ENCODE results near the gene CLEC16A. TPM values are rescaled to one million over a fixed set of nuclear protein-coding genes. Genes with fewer than 3 reads are reported as not detected.

The CLEC16A gene
- total RNA-seq, 4 donors from 2014 or later: 20.3 to 25.7 (median 25.1) TPM

DNA sequence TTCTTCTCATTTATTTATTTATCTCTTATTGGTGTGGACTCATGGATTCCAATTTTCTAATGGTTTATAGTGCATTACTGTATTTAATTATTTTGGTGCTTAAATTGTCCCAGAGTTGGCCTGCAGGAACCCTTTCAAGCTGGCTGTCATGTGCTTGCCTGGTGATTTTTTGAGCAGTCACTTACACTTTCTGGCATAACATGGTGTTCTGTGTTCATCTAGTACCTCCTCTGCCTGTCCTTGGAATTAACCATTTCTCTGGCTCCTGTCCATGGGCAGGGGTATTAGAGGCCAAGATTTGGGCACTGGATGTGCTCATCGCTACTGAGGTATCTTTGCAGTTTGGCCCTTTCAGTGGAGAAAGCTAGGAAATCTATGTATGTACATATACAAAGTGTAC lies 67.0 kb downstream of the CLEC16A start:
- intact Hi-C loops (cut with DNase I): no loop called here
- DNase-seq: no peak
- Histone ChIP-seq H3K4me1 (peaks cover 0 to 32% (median 0%) of the 10 kb centered on the region in 3 donors), H3K4me3 (no peak overlapping the region), H3K9me3 (no peaks in the 10 kb centered on the region), H3K36me3 (peaks cover 0 to 33% (median 0%) of the 10 kb centered on the region in 3 donors), H3K27ac (peak overlapping the region in 3 of 4 donors; percentile 46 to 77 (median 62)), H3K27me3 (no peaks in the 10 kb centered on the region)
- 100% methylated on average over 1 of the region's 1 CpG for WGBS, 2 donors
- TF ChIP-seq, protein P1, sequence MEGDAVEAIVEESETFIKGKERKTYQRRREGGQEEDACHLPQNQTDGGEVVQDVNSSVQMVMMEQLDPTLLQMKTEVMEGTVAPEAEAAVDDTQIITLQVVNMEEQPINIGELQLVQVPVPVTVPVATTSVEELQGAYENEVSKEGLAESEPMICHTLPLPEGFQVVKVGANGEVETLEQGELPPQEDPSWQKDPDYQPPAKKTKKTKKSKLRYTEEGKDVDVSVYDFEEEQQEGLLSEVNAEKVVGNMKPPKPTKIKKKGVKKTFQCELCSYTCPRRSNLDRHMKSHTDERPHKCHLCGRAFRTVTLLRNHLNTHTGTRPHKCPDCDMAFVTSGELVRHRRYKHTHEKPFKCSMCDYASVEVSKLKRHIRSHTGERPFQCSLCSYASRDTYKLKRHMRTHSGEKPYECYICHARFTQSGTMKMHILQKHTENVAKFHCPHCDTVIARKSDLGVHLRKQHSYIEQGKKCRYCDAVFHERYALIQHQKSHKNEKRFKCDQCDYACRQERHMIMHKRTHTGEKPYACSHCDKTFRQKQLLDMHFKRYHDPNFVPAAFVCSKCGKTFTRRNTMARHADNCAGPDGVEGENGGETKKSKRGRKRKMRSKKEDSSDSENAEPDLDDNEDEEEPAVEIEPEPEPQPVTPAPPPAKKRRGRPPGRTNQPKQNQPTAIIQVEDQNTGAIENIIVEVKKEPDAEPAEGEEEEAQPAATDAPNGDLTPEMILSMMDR (IDR thresholded peaks at IDR 0.05): no peak
- TF ChIP-seq POLR2A (IDR thresholded peaks at IDR 0.05): no peak

DNA sequence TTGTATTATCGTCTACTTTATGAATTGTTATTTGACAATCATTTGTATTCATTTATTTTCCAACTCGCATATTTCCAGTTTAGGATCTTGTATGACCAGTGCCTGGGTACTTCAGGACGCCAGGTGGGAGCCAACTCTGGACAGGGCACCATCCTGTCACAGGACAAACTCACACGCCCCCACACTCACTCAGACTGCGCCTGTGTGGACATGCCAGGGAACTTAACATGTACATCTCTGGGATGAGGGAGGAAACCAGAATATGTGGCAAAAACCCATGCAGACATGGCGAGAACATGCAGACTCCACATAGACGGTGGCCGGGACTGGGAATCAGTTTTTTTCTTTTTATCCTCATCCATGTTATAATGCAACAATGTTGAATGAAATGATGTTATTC lies 68.5 kb downstream of the CLEC16A start:
- no peak for TF ChIP-seq POLR2A (IDR thresholded peaks at IDR 0.05)
- TF ChIP-seq, protein P1 (IDR thresholded peaks at IDR 0.05): no peak
- Histone ChIP-seq H3K36me3 (peaks cover 0 to 22% (median 0%) of the 10 kb centered on the region in 3 donors), H3K4me3 (no peak overlapping the region), H3K9me3 (no peaks in the 10 kb centered on the region), H3K27ac (no peak overlapping the region), H3K27me3 (no peaks in the 10 kb centered on the region), H3K4me1 (peaks cover 8 to 41% (median 9%) of the 10 kb centered on the region in 3 donors)
- intact Hi-C loops (cut with DNase I): no loop called here
- 74 to 80% methylated on average over 7 to 8 of the region's 8 CpGs for WGBS, 2 donors
- no peak for DNase-seq

DNA sequence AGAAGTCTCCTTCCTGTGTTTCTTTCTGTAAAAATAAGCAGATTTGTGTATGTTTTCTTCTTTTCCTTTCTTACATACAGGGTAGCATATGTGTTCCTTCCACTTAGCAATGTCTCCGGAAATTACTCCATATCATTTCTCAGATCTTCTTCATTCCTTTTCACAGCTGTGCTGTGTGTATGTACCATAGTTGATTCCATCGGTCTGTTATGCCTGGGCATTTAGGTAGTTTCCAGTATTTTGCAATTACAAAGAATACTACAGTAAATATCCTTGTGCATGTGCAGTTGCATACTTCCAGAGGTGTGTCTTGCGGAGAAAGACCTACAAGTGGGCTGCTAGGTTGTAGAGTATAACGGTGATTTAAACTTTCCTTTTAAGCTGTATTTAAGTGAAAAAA lies 69.8 kb downstream of the CLEC16A start:
- intact Hi-C loops (cut with DNase I): no loop called here
- no peak overlapping the region for H3K27ac ChIP-seq
- no peaks in the 10 kb centered on the region for H3K27me3 ChIP-seq
- H3K4me3 ChIP-seq: no peak overlapping the region
- no peaks in the 10 kb centered on the region for H3K9me3 ChIP-seq
- TF ChIP-seq POLR2A (IDR thresholded peaks at IDR 0.05): no peak
- TF ChIP-seq, protein P1 (IDR thresholded peaks at IDR 0.05): no peak
- H3K36me3 ChIP-seq: peaks cover 0 to 22% (median 0%) of the 10 kb centered on the region in 3 donors
- H3K4me1 ChIP-seq: peaks cover 8 to 38% (median 9%) of the 10 kb centered on the region in 3 donors
- DNase-seq: no peak
- WGBS, 2 donors: 76 to 77% methylated on average over 4 of the region's 4 CpGs

DNA sequence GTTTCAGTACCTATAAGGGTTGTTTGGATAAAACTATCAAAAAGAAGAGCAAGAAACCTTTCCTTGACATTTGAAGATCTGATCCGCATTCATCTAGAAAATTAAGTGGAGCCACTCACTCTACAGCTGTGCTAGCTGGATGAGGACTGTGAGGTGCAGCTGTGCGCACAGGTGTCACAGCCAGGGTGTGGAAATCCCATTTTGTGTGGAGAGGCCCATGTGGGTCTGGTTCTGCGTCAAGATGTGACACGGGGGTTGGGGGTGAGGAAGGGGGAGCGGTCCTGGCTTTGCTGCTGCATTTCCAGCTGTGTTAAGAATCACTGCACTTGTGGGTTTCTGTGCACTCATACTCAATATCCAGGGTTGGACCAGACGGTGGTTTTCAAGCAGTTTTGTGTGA lies 70.7 kb downstream of the CLEC16A start:
- Histone ChIP-seq H3K27ac (peak overlapping the region in 3 of 4 donors; percentile 38 to 78 (median 52)), H3K36me3 (peaks cover 0 to 17% (median 0%) of the 10 kb centered on the region in 3 donors), H3K27me3 (no peaks in the 10 kb centered on the region), H3K4me3 (no peak overlapping the region), H3K9me3 (no peaks in the 10 kb centered on the region), H3K4me1 (peaks cover 8 to 31% (median 9%) of the 10 kb centered on the region in 3 donors)
- 83 to 87% methylated on average over 6 of the region's 6 CpGs for WGBS, 2 donors
- no peak for DNase-seq
- intact Hi-C loops (cut with DNase I): no loop called here
- no peak for TF ChIP-seq POLR2A (IDR thresholded peaks at IDR 0.05)
- TF ChIP-seq, protein P1 (IDR thresholded peaks at IDR 0.05): no peak

DNA sequence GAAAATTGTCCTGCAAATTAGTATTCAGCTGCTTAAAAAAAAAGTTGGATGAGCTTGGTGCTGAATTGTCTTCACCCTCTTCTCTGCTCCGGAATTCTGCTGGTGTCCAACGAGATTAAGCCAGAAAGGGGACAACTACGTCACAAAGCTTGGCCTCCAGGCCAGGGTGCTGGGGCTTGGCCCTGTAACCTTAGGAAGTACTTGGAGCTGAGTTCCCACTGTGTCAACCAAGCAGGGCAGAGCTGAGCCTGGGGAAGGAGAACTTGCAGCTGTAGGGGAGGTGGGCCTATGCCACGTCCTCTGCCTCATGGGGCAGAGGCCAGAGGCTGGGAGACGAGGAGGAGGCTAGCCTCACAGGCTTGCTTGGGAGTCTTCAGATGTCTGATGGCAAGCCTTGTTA lies 71.2 kb downstream of the CLEC16A start:
- TF ChIP-seq, protein P1 (IDR thresholded peaks at IDR 0.05): no peak
- no peak for TF ChIP-seq POLR2A (IDR thresholded peaks at IDR 0.05)
- 92 to 98% methylated on average over 3 to 4 of the region's 5 CpGs for WGBS, 2 donors
- peaks cover 8 to 27% (median 9%) of the 10 kb centered on the region in 3 donors for H3K4me1 ChIP-seq
- no peak for DNase-seq
- H3K36me3 ChIP-seq: peaks cover 0 to 22% (median 0%) of the 10 kb centered on the region in 3 donors
- H3K27me3 ChIP-seq: no peaks in the 10 kb centered on the region
- intact Hi-C loops (cut with DNase I): no loop called here
- H3K4me3 ChIP-seq: no peak overlapping the region
- peak overlapping the region in 3 of 4 donors; percentile 38 to 78 (median 52) for H3K27ac ChIP-seq
- no peaks in the 10 kb centered on the region for H3K9me3 ChIP-seq
